GM10266 (cell line): ENCODE results near the gene PPIF.

Experiments used
- DNase-seq: peaks from one replicate; pipeline ENCODE4 v3.0.0; 2012; ENCODE audit errors: extremely low spot score
- CTCF ChIP-seq: IDR thresholded peaks from 2 replicates; pipeline ENCODE4 v1.5.1; 2012; ENCODE audit warnings: mild to moderate bottlenecking, low read depth; ENCODE audit not compliant: control insufficient read depth, insufficient read depth; ENCODE audit errors: missing control alignments

PPIF gene

GRCh38 chr10:79340646-79341244 lies 6.5 kb upstream of the PPIF start:
- DNase-seq, result no peak
- no peak for TF ChIP-seq CTCF

DNA sequence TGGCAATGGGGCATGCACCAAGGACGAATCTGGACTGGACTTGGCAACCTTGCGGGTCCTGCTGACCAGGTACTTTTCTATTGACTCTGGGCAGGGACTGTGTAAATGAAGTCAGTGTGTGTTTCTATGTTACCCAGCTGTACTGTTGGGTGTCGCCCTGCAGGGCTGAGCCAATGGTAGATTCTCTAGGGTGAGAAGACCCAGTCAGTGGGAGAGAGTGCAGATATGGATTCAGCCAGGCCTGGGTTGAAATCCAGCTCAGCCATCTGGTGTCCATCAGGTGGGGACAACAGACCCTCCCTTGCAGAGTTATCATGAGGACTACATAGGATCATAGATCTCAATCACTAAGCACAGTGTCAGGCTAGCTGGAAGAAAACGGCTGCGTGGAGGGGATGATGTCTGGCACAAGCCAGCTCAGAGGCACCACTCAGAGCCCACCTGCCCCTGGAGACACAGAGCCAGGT lies 4.9 kb upstream of the PPIF start:
- DNase-seq, result no peak
- no peak for TF ChIP-seq CTCF

GRCh38 chr10:79342811-79343561 lies 4.3 kb upstream of the PPIF start:
- no peak for TF ChIP-seq CTCF
- DNase-seq, result no peak

DNA sequence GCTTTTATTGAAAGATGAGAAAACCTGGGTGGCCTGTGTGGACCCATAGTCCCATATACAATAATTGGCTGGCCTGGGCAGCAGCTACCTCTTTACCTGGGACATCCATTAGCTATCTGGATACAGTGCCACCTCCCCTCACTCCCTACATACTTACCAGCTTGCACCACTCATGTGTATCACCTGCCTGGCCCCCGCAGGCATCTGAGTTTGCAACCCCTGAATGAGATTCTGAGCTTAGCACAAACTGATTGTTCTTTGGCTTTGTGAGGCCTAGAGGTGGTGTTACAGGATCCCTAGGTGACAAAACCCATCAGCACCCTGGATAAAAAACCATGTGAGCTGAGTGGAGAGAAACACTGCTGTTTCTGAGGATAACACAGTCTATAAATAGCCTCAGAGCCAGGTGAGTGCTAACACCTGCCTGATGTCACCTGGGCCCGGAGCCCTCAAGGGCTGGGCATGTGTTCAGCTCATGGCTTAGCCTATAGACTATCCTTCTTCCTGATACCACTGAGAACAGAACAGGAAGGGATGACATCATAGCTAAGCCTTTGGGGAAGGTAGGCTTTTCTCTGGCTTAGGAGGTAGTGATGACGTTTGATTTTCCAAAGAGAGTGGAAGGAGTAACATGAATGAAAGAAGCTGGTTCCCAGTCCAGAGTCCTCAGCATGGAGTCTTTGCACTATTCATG lies 2.6 kb upstream of the PPIF start:
- DNase-seq, result no peak
- TF ChIP-seq CTCF, result no peak

- no peak for DNase-seq
- no peak for TF ChIP-seq CTCF
These were observed 1.8 kb upstream of the PPIF start for GRCh38 chr10:79345241-79346011.

DNA sequence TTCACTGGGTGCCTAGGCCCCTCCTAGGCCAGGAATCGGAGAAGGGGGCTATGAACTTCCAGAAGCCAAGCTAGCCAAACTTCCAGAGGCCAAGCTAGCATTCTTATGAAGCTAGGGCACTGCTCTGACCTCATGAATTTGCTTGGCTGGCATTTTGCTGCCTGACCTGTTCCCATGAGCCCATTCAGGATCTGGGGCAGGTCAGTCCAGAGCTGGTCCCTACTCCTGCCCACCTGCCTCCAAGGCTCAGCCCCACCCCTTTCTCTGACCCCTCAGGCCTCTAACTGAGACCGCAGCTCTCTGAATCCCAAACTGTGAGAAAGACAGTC lies 1.3 kb upstream of the PPIF start:
- no peak for DNase-seq
- TF ChIP-seq CTCF, result no peak
